ENCODE measurements around the gene DCXR. TPM values are rescaled to one million over a fixed set of nuclear protein-coding genes. Genes with fewer than 3 reads are reported as not detected.

Gene DCXR
- total and polyA plus RNA-seq, 2 of the 13 experiments (the other 11 are each of a cell fraction or from before 2014, with no cell fraction given): 287 to 311 TPM

DNA sequence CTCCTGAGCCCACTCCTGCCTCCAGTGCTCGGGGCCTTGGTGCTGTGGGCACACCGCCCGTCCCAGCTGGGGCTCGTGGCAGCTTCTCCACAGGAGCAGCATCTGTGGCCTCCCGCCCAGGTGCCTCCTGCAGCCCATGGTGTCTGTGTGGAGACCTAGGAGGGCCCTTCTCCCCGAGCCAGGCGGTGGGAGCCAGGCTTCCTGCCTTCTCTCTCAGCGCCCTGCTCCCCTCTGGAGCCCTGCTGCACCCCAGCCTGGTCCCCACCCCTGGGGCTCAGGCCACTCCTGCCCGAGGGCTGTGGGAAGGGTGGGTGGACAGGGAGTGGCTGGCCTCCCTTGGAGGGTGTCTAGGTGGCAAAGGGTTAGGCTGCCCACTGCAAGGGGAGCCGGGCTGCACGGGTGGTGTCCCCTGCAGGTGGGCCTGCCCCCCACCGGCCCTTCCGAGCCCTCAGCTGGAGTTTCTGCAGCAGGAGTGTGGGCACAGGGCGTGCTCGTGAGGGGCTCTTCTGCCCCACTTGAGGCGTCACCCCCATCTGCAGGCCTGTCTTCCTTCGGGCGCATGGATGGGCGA is 25.8 kb downstream of the DCXR start (continued):
- TF ChIP-seq, protein P1, sequence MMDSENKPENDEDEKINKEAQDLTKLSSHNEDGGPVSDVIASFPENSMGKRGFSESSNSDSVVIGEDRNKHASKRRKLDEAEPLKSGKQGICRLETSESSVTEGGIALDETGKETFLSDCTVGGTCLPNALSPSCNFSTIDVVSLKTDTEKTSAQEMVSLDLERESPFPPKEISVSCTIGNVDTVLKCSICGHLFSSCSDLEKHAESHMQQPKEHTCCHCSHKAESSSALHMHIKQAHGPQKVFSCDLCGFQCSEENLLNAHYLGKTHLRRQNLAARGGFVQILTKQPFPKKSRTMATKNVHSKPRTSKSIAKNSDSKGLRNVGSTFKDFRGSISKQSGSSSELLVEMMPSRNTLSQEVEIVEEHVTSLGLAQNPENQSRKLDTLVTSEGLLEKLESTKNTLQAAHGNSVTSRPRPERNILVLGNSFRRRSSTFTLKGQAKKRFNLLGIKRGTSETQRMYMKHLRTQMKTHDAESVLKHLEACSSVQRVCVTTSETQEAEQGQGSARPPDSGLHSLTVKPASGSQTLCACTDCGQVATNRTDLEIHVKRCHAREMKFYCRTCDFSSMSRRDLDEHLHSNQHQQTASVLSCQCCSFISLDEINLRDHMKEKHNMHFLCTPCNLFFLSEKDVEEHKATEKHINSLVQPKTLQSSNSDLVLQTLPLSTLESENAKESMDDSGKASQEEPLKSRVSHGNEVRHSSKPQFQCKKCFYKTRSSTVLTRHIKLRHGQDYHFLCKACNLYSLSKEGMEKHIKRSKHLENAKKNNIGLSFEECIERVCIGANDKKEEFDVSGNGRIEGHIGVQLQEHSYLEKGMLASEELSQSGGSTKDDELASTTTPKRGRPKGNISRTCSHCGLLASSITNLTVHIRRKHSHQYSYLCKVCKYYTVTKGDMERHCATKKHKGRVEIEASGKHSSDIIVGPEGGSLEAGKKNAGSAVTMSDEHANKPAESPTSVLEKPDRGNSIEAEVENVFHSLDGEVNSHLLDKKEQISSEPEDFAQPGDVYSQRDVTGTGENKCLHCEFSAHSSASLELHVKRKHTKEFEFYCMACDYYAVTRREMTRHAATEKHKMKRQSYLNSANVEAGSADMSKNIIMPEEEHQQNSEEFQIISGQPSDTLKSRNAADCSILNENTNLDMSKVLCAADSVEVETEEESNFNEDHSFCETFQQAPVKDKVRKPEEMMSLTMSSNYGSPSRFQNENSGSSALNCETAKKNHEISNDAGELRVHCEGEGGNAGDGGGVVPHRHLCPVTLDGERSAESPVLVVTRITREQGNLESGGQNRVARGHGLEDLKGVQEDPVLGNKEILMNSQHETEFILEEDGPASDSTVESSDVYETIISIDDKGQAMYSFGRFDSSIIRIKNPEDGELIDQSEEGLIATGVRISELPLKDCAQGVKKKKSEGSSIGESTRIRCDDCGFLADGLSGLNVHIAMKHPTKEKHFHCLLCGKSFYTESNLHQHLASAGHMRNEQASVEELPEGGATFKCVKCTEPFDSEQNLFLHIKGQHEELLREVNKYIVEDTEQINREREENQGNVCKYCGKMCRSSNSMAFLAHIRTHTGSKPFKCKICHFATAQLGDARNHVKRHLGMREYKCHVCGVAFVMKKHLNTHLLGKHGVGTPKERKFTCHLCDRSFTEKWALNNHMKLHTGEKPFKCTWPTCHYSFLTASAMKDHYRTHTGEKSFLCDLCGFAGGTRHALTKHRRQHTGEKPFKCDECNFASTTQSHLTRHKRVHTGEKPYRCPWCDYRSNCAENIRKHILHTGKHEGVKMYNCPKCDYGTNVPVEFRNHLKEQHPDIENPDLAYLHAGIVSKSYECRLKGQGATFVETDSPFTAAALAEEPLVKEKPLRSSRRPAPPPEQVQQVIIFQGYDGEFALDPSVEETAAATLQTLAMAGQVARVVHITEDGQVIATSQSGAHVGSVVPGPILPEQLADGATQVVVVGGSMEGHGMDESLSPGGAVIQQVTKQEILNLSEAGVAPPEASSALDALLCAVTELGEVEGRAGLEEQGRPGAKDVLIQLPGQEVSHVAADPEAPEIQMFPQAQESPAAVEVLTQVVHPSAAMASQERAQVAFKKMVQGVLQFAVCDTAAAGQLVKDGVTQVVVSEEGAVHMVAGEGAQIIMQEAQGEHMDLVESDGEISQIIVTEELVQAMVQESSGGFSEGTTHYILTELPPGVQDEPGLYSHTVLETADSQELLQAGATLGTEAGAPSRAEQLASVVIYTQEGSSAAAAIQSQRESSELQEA (CRISPR knock-in tag; IDR thresholded peaks at IDR 0.05; ENCODE audit: not compliant biosample characterization): no peak
- TF ChIP-seq WIZ (CRISPR knock-in tag; IDR thresholded peaks at IDR 0.05) (no peak), ZNF180 (CRISPR knock-in tag; IDR thresholded peaks at IDR 0.05; ENCODE audit: borderline replicate concordance, low read depth) (no peak), ZNF644 (CRISPR knock-in tag; IDR thresholded peaks at IDR 0.05; ENCODE audit: low read depth) (no peak), AKAP8 (CRISPR knock-in tag; IDR thresholded peaks at IDR 0.05) (0 out of 2 replicates have a peak, but pooled peaks have one; percentile 7), ZNF274 (CRISPR knock-in tag; IDR thresholded peaks at IDR 0.05) (0 out of 2 replicates have a peak, but pooled peaks have one; percentile 44), NFE2L1 (CRISPR knock-in tag; IDR thresholded peaks at IDR 0.05; ENCODE audit: borderline replicate concordance) (no peak), U2AF2 (IDR thresholded peaks at IDR 0.05; ENCODE audit: low read depth, low read length) (no peak), SIX4 (CRISPR knock-in tag; IDR thresholded peaks at IDR 0.05) (no peak), JARID2 (CRISPR knock-in tag; IDR thresholded peaks at IDR 0.05; ENCODE audit: insufficient replicate concordance) (no peak), ZNF547 (CRISPR knock-in tag; IDR thresholded peaks at IDR 0.05) (no peak), ELF3 (CRISPR knock-in tag; IDR thresholded peaks at IDR 0.05) (no peak), BRD4 (CRISPR knock-in tag; IDR thresholded peaks at IDR 0.05) (no peak), NCOA5 (CRISPR knock-in tag; IDR thresholded peaks at IDR 0.05) (no peak)
- TF ChIP-seq, protein P2, sequence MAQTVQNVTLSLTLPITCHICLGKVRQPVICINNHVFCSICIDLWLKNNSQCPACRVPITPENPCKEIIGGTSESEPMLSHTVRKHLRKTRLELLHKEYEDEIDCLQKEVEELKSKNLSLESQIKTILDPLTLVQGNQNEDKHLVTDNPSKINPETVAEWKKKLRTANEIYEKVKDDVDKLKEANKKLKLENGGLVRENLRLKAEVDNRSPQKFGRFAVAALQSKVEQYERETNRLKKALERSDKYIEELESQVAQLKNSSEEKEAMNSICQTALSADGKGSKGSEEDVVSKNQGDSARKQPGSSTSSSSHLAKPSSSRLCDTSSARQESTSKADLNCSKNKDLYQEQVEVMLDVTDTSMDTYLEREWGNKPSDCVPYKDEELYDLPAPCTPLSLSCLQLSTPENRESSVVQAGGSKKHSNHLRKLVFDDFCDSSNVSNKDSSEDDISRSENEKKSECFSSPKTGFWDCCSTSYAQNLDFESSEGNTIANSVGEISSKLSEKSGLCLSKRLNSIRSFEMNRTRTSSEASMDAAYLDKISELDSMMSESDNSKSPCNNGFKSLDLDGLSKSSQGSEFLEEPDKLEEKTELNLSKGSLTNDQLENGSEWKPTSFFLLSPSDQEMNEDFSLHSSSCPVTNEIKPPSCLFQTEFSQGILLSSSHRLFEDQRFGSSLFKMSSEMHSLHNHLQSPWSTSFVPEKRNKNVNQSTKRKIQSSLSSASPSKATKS (CRISPR knock-in tag; IDR thresholded peaks at IDR 0.05): no peak
- TF ChIP-seq, protein P3, sequence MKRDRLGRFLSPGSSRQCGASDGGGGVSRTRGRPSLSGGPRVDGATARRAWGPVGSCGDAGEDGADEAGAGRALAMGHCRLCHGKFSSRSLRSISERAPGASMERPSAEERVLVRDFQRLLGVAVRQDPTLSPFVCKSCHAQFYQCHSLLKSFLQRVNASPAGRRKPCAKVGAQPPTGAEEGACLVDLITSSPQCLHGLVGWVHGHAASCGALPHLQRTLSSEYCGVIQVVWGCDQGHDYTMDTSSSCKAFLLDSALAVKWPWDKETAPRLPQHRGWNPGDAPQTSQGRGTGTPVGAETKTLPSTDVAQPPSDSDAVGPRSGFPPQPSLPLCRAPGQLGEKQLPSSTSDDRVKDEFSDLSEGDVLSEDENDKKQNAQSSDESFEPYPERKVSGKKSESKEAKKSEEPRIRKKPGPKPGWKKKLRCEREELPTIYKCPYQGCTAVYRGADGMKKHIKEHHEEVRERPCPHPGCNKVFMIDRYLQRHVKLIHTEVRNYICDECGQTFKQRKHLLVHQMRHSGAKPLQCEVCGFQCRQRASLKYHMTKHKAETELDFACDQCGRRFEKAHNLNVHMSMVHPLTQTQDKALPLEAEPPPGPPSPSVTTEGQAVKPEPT (CRISPR knock-in tag; IDR thresholded peaks at IDR 0.05; ENCODE audit: low read depth): no peak
- TF ChIP-seq, protein P4, sequence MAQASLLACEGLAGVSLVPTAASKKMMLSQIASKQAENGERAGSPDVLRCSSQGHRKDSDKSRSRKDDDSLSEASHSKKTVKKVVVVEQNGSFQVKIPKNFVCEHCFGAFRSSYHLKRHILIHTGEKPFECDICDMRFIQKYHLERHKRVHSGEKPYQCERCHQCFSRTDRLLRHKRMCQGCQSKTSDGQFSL (CRISPR knock-in tag; IDR thresholded peaks at IDR 0.05): no peak
